H1 (cell line): ENCODE results near the gene TBC1D22A.

Experiments used
- CTCF ChIP-seq, 3 experiments: IDR thresholded peaks; 1 replicate in 2 of 3; 2 replicates in 1 of 3; pipeline versions ENCODE4 v1.5.1 to v1.6.1; 2011; ENCODE audit warnings: low read length in 3 of 3, mild to moderate bottlenecking in 3 of 3, inconsistent platforms in 2 of 3, low read depth in 1 of 3, moderate library complexity in 1 of 3; ENCODE audit not compliant: insufficient read depth in 1 of 3; ENCODE audit errors: control extremely low read depth in 1 of 3
- FOSL1 ChIP-seq: IDR thresholded peaks from 2 replicates; pipeline ENCODE4 v1.6.1; 2011; ENCODE audit warnings: mild to moderate bottlenecking, low read depth, low read length, moderate library complexity; ENCODE audit not compliant: insufficient read depth
- HDAC6 ChIP-seq: IDR thresholded peaks from one replicate; pipeline ENCODE4 v1.7.1; 2012; ENCODE audit warnings: low read depth, mild to moderate bottlenecking, inconsistent platforms, low read length, moderate library complexity
- TAF1 ChIP-seq: IDR thresholded peaks from 2 replicates; pipeline ENCODE4 v1.6.1; 2011; ENCODE audit warnings: mild to moderate bottlenecking, low read depth, low read length
- TBP ChIP-seq: IDR thresholded peaks from 2 replicates; pipeline ENCODE4 v1.6.1; 2011; ENCODE audit warnings: low read depth, low read length, improper control_type of control experiment
- TF ChIP-seq, protein P1 (sequence below): IDR thresholded peaks from 2 replicates; pipeline ENCODE4 v1.6.1; 2012; ENCODE audit warnings: inconsistent platforms

GRCh38 chr22:46894081-46894671 lies 131.7 kb downstream of the TBC1D22A start:
- no peak for TF ChIP-seq TAF1
- no peak for TF ChIP-seq TBP
- TF ChIP-seq HDAC6, result no peak
- no peak for TF ChIP-seq CTCF (IDR thresholded peaks at IDR 0.05; ENCODE audit: control extremely low read depth in 1 of 3, insufficient read depth in 1 of 3, low read depth in 1 of 3, low read length in 3 of 3)
- TF ChIP-seq, protein P1, sequence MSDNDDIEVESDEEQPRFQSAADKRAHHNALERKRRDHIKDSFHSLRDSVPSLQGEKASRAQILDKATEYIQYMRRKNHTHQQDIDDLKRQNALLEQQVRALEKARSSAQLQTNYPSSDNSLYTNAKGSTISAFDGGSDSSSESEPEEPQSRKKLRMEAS, result no peak
- no peak for TF ChIP-seq FOSL1
